Gastroesophageal sphincter (tissue), 4 donors: ENCODE results near the gene YKT6. TPM values are rescaled to one million over a fixed set of nuclear protein-coding genes. Genes with fewer than 3 reads are reported as not detected.

ENCODE experiments used
- ATAC-seq: fragments of 150-250 bp; one replicate; pipeline ENCODE4 v1.9.1; 2016; ENCODE audit warnings: mild to moderate bottlenecking, moderate library complexity
- H3K27ac ChIP-seq, 4 donors: fragments of 200-600 bp; sonication (generic) in 3 of 4; 1 replicate in 3 of 4; 2 replicates in 1 of 4; pipeline ENCODE4 v1.5.1; 2016 to 2019
- H3K27me3 ChIP-seq: fragments of 200-600 bp; sonication (generic); one replicate; pipeline ENCODE4 v1.5.1; 2019
- H3K36me3 ChIP-seq, 2 donors: fragments of 200-600 bp; sonication (generic); one replicate each; pipeline ENCODE4 v1.5.1; 2019; ENCODE audit warnings: control low read depth in 1 of 2
- H3K4me1 ChIP-seq, 3 donors: fragments of 200-600 bp; sonication (generic); 1 replicate in 2 of 3; 2 replicates in 1 of 3; pipeline ENCODE4 v1.5.1; 2016 to 2019; ENCODE audit warnings: control low read depth in 2 of 3
- H3K4me3 ChIP-seq, 2 donors: fragments of 200-600 bp; sonication (generic); one replicate each; pipeline ENCODE4 v1.5.1; 2019; ENCODE audit warnings: mild to moderate bottlenecking in 1 of 2, moderate library complexity in 1 of 2
- H3K9me3 ChIP-seq, 3 donors: fragments of 200-600 bp; sonication (generic); one replicate each; pipeline ENCODE4 v1.5.1; 2017 to 2019; ENCODE audit warnings: control low read depth in 2 of 3
- EP300 ChIP-seq: sonication (generic); formaldehyde crosslinking; IDR thresholded peaks from one replicate; pipeline ENCODE4 v1.6.1; 2017; ENCODE audit warnings: antibody characterized with exemption, mild to moderate bottlenecking
- POLR2A ChIP-seq, 2 donors: fragments of 450-650 bp; IDR thresholded peaks; one replicate each; pipeline ENCODE4 v1.6.1; 2017; ENCODE audit warnings: antibody characterized with exemption in 2 of 2, mild to moderate bottlenecking in 2 of 2, moderate library complexity in 1 of 2
- POLR2AphosphoS5 ChIP-seq: sonication (generic); formaldehyde crosslinking; IDR thresholded peaks from one replicate; pipeline ENCODE4 v1.6.1; 2017; ENCODE audit warnings: antibody characterized with exemption
- WGBS, 2 donors: methylation state at CpG; one replicate each; pipeline ENCODE4 v1.1.5; 2018; ENCODE audit warnings: low coverage in 1 of 2; 5-methylcytosine and 5-hydroxymethylcytosine counted together
- total RNA-seq, 4 donors: library from RNA; depleted of rRNA; stranded (reverse); fragments of >200 nt; gene quantifications; one replicate each; pipeline ENCODE4 v1.1.0, GENCODE V29; 2016
- TF ChIP-seq, protein P1 (sequence below), 4 experiments: fragments of 200-600 bp in 2 of 4; fragments of 450-650 bp in 2 of 4; sonication (generic) in 1 of 4; IDR thresholded peaks; one replicate each; pipeline ENCODE4 v1.5.1; 2017 to 2019; ENCODE audit warnings: antibody characterized with exemption in 4 of 4, mild to moderate bottlenecking in 2 of 4, moderate library complexity in 2 of 4

Gene YKT6
- total RNA-seq, 4 donors from 2014 or later: 50.2 to 79.2 (median 64.1) TPM

DNA sequence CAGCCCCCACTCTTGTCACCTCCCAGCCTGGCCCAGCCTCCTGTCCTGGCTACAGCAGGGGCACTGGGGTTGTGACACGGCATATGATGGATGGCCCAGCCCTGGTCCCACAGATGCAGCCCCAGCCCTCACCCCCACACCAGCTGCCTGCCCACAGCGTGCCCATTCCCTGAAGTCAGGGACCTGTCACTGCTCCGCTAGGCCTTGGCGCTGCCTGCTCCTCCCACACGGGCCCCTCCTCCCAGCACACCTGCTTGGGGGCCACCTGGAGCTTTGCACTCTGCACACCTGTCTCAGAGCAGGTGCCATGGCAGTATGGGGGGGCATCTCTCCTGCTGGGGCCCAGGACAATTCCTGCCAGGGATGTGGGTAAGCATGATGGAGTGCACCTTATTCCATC is 15.0 kb upstream of the YKT6 start:
- H3K4me3 ChIP-seq: no peak overlapping the region
- H3K36me3 ChIP-seq: no peaks in the 10 kb centered on the region
- no peak overlapping the region for H3K27ac ChIP-seq
- H3K4me1 ChIP-seq: no peaks in the 10 kb centered on the region
- peaks cover 0 to 14% (median 0%) of the 10 kb centered on the region in 3 donors for H3K9me3 ChIP-seq
- no peak for ATAC-seq
- H3K27me3 ChIP-seq: peaks cover 14% of the 10 kb centered on the region
- no CpG with 5 or more reads among the region's 5 CpGs for WGBS, 2 donors
- TF ChIP-seq POLR2AphosphoS5 (no peak), POLR2A (IDR thresholded peaks at IDR 0.05) (no peak), EP300 (no peak)

DNA sequence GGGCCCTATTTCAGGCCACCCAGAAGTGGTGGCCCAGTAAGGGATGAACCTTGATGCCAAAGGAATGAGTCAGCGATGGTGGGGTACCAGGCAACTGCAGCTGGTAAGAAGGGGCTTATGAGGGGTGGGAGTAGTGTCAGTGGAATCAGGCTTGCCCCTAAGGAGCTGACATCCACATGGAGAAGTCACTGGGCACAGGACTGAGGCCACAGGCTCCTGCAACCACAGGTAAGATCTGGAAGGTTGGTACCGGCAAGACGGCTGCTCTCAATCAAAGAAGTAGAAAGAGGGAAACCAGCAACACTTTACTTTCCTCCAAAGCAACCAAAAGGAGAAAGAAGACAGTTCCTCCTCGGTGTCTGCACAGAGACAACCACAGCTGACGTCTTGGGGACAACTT is 14.0 kb upstream of the YKT6 start:
- no peaks in the 10 kb centered on the region for H3K36me3 ChIP-seq
- no peak overlapping the region for H3K4me3 ChIP-seq
- H3K9me3 ChIP-seq: peaks cover 0 to 14% (median 0%) of the 10 kb centered on the region in 3 donors
- ATAC-seq: no peak
- 60 to 100% methylated on average over 2 of the region's 5 CpGs for WGBS, 2 donors
- no peak for TF ChIP-seq EP300
- TF ChIP-seq, protein P1, sequence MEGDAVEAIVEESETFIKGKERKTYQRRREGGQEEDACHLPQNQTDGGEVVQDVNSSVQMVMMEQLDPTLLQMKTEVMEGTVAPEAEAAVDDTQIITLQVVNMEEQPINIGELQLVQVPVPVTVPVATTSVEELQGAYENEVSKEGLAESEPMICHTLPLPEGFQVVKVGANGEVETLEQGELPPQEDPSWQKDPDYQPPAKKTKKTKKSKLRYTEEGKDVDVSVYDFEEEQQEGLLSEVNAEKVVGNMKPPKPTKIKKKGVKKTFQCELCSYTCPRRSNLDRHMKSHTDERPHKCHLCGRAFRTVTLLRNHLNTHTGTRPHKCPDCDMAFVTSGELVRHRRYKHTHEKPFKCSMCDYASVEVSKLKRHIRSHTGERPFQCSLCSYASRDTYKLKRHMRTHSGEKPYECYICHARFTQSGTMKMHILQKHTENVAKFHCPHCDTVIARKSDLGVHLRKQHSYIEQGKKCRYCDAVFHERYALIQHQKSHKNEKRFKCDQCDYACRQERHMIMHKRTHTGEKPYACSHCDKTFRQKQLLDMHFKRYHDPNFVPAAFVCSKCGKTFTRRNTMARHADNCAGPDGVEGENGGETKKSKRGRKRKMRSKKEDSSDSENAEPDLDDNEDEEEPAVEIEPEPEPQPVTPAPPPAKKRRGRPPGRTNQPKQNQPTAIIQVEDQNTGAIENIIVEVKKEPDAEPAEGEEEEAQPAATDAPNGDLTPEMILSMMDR (IDR thresholded peaks at IDR 0.05): no peak
- TF ChIP-seq POLR2A (IDR thresholded peaks at IDR 0.05): no peak
- TF ChIP-seq POLR2AphosphoS5: no peak
- H3K27me3 ChIP-seq: peaks cover 14% of the 10 kb centered on the region
- H3K27ac ChIP-seq: no peak overlapping the region
- no peaks in the 10 kb centered on the region for H3K4me1 ChIP-seq

- H3K27ac ChIP-seq: no peak overlapping the region
- no peaks in the 10 kb centered on the region for H3K36me3 ChIP-seq
- ATAC-seq: no peak
- TF ChIP-seq, protein P1 (IDR thresholded peaks at IDR 0.05): no peak
- no peak for TF ChIP-seq EP300
- TF ChIP-seq POLR2AphosphoS5: no peak
- no peak for TF ChIP-seq POLR2A (IDR thresholded peaks at IDR 0.05)
- H3K4me3 ChIP-seq: no peak overlapping the region
- H3K27me3 ChIP-seq: peaks cover 25% of the 10 kb centered on the region
- H3K9me3 ChIP-seq: peaks cover 0 to 5% (median 0%) of the 10 kb centered on the region in 3 donors
- whole genome bisulfite sequencing, 2 donors: 22 to 64% methylated on average over 2 to 3 of the region's 9 CpGs
- no peaks in the 10 kb centered on the region for H3K4me1 ChIP-seq
These were observed 13.0 kb upstream of the YKT6 start for GRCh38 chr7:44187636-44188416.

DNA sequence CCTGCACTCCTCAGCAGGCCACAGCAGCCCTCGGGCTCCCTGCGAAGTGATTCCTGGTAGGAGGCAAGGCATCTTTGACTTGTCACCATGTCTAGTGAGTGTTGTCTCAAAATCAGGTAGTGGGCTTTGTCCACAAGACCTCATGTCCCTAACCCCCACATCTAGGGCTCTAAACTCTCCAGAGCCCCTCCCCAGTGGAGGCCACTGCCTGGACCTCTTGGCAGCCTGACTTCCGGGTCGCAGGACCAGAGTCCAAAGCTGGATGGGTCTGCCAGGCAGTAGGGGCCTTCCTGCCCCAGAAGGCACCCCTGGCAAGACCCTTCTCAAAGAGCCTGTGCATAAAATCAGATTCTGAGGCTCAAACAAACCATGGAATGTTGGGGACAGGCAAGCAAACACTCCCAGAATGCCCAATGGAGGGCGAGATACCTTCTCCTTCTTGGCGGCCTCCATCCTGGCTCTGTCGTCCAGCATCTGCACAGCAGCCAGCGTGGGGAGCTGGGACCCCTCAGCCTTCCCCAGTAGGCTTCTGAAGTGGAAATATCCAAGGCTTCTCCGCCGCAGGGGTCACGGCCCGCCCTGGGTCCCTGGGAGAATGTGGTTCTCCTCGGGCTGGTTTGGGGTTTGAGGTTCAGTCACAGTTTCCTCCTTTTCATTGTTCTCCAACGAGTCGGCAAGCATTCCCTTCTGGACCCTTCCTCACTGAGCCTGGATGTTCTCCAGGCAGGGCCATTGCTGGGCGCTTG is 12.1 kb upstream of the YKT6 start:
- no peak for ATAC-seq
- no peak overlapping the region for H3K4me3 ChIP-seq

More for the DNA sequence above, 12.1 kb upstream of the YKT6 start:
- no peaks in the 10 kb centered on the region for H3K36me3 ChIP-seq
- no peak overlapping the region for H3K27ac ChIP-seq
- peaks cover 34% of the 10 kb centered on the region for H3K27me3 ChIP-seq
- 70% methylated on average over 4 of the region's 16 CpGs; no CpG with 5 or more reads in 1 of the 2 donors for WGBS, 2 donors
- no peaks in the 10 kb centered on the region for H3K4me1 ChIP-seq
- no peak for TF ChIP-seq POLR2AphosphoS5
- TF ChIP-seq, protein P1 (IDR thresholded peaks at IDR 0.05): no peak
- TF ChIP-seq EP300: no peak
- TF ChIP-seq POLR2A (IDR thresholded peaks at IDR 0.05): no peak
- H3K9me3 ChIP-seq: no peaks in the 10 kb centered on the region
